ENCODE results near the gene CACNA1C. TPM values are rescaled to one million over a fixed set of nuclear protein-coding genes. Genes with fewer than 3 reads are reported as not detected.

The CACNA1C gene
- total RNA-seq, 1 donor = 16.6 TPM

- peak; percentile 15 for DNase-seq (ENCODE audit: low read depth)
- no peak for TF ChIP-seq CTCF (IDR thresholded peaks at IDR 0.05; ENCODE audit: insufficient read depth, low read length)
- no peak overlapping the region for H3K4me3 ChIP-seq (ENCODE audit: low read depth, low read length)
Observed at GRCh38 chr12:2580821-2581220, 528.0 kb downstream of the CACNA1C start.

- no peak overlapping the region for H3K4me3 ChIP-seq (ENCODE audit: low read depth, low read length)
- no peak for TF ChIP-seq CTCF (IDR thresholded peaks at IDR 0.05; ENCODE audit: insufficient read depth, low read length)
- DNase-seq (ENCODE audit: low read depth) = no peak
Observed at GRCh38 chr12:2581293-2582045, 528.7 kb downstream of the CACNA1C start.

- TF ChIP-seq CTCF (IDR thresholded peaks at IDR 0.05; ENCODE audit: insufficient read depth, low read length) = no peak
- peak overlapping the region; percentile 28 for H3K4me3 ChIP-seq (ENCODE audit: low read depth, low read length)
- no peak for DNase-seq (ENCODE audit: low read depth)
Observed at GRCh38 chr12:2582631-2583030, 529.8 kb downstream of the CACNA1C start.

- TF ChIP-seq CTCF (IDR thresholded peaks at IDR 0.05; ENCODE audit: insufficient read depth, low read length) = peak; percentile 70
- peak overlapping the region; percentile 28 for H3K4me3 ChIP-seq (ENCODE audit: low read depth, low read length)
- peak; percentile 51 for DNase-seq (ENCODE audit: low read depth)
Observed at GRCh38 chr12:2583091-2583497, 530.3 kb downstream of the CACNA1C start.

- no peak for DNase-seq (ENCODE audit: low read depth)
Observed at GRCh38 chr12:2583642-2584401, 531.0 kb downstream of the CACNA1C start.

More at GRCh38 chr12:2583642-2584401, 531.0 kb downstream of the CACNA1C start:
- TF ChIP-seq CTCF (IDR thresholded peaks at IDR 0.05; ENCODE audit: insufficient read depth, low read length) = no peak
- H3K4me3 ChIP-seq (ENCODE audit: low read depth, low read length) = no peak overlapping the region

All from fibroblast of the aortic adventitia (primary cell).